CD4-positive, alpha-beta T cell treated with Interleukin-10 for 1 hour (primary cell): Measurements from ENCODE around the gene RNF5.
A peak's percentile ranks its signal among the peaks of the same experiment; 100 is the strongest.
"Not testable (repeated sequence)": the region's sequence is repeated elsewhere in the genome, so short reads cannot be mapped to it uniquely, and the experiment has no call there.

Source experiments
- DNase-seq: peaks from one replicate; pipeline ENCODE4 v3.0.0-alpha.2; 2020

The RNF5 gene

GRCh38 chr6:32176476-32177182 lies 1.6 kb upstream of the RNF5 start:
- DNase-seq, result no peak

GRCh38 chr6:32177183-32177787 lies 920 bp upstream of the RNF5 start:
- peak; percentile 70 for DNase-seq

- no peak for DNase-seq
Observed at GRCh38 chr6:32178547-32179440, 589 bp downstream of the RNF5 start.

- no peak for DNase-seq
Observed at GRCh38 chr6:32179766-32180405, 1.7 kb downstream of the RNF5 start.

GRCh38 chr6:32181148-32181702 lies 3.0 kb downstream of the RNF5 start:
- DNase-seq, result no peak

GRCh38 chr6:32181915-32182529 lies 3.8 kb downstream of the RNF5 start:
- no peak for DNase-seq

GRCh38 chr6:32182555-32182981 lies 4.4 kb downstream of the RNF5 start:
- DNase-seq, result no peak

- no peak for DNase-seq
Observed at GRCh38 chr6:32183030-32183429, 4.8 kb downstream of the RNF5 start.

- no peak for DNase-seq
Observed at GRCh38 chr6:32183483-32184083, 5.4 kb downstream of the RNF5 start.

- DNase-seq, result no peak
Observed at GRCh38 chr6:32184084-32184640, 6.0 kb downstream of the RNF5 start, which contains the start of gene AGER. AGER (minus strand) TSS chr6:32184253; CDS start chr6:32184222, 31 bp downstream.

- peak; percentile 78 for DNase-seq
Observed at GRCh38 chr6:32185681-32186131, 7.5 kb downstream of the RNF5 start.

- not testable (repeated sequence) for DNase-seq
Observed at GRCh38 chr6:32186151-32186840, 8.1 kb downstream of the RNF5 start.

GRCh38 chr6:32187009-32187709 lies 9.0 kb downstream of the RNF5 start:
- DNase-seq, result no peak

GRCh38 chr6:32187725-32188380 lies 9.6 kb downstream of the RNF5 start:
- DNase-seq, result not testable (repeated sequence)

- no peak for DNase-seq
Observed at GRCh38 chr6:32188381-32189068, 10.3 kb downstream of the RNF5 start.

- no peak for DNase-seq
Observed at GRCh38 chr6:32189069-32189741, 11.0 kb downstream of the RNF5 start.

GRCh38 chr6:32189742-32190053 lies 11.5 kb downstream of the RNF5 start:
- no peak for DNase-seq
